Sigmoid colon (tissue), 3 donors: ENCODE data around the gene PHB1.
"Not testable (repeated sequence)": the region's sequence is repeated elsewhere in the genome, so short reads cannot be mapped to it uniquely, and the experiment has no call there.

Source experiments
- POLR2A ChIP-seq, 2 donors: fragments of 450-650 bp; IDR thresholded peaks; one replicate each; pipeline ENCODE4 v1.6.1; 2016; ENCODE audit warnings: antibody characterized with exemption in 2 of 2, mild to moderate bottlenecking in 2 of 2, moderate library complexity in 2 of 2
- TF ChIP-seq, protein P1 (sequence below), 4 experiments: fragments of 450-650 bp in 3 of 4; fragments of 200-600 bp in 1 of 4; IDR thresholded peaks; one replicate each; pipeline ENCODE4 v1.5.1; 2016 to 2019; ENCODE audit warnings: antibody characterized with exemption in 4 of 4, mild to moderate bottlenecking in 3 of 4, moderate library complexity in 2 of 4

DNA sequence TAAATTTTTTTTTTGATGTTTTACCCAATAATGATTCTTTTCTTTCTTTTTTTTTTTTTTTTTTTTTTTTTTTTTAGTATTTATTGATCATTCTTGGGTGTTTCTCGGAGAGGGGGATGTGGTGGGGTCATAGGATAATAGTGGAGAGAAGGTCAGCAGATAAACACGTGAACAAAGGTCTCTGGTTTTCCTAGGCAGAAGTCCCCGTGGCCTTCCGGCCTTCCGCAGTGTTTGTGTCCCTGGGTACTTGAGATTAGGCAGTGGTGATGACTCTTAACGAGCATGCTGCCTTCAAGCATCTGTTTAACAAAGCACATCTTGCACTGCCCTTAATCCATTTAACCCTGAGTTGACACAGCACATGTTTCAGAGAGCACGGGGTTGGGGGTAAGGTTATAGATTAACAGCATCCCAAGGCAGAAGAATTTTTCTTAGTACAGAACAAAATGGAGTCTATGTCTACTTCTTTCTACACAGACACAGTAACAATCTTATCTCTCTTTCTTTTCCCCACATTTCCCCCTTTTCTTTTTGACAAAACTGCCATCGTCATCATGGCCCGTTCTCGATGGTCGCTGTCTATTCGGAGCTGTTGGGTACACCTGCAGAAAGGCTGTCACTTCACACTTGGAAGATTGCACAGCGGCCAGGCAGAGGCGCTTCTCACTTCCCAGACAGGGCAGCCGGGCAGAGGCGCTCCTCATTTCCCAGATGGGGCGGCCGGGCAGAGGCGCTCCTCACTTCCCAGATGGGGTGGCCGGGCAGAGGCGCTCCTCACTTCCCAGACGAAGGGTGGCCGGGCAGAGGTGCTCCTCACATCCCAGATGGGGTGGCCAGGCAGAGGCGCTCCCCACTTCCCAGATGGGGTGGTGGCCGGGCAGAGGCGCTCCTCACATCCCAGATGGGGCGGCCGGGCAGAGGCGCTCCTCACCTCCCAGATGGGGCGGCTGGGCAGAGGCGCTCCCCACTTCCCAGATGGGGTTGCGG is 4.4 kb upstream of the PHB1 start:
- TF ChIP-seq, protein P1, sequence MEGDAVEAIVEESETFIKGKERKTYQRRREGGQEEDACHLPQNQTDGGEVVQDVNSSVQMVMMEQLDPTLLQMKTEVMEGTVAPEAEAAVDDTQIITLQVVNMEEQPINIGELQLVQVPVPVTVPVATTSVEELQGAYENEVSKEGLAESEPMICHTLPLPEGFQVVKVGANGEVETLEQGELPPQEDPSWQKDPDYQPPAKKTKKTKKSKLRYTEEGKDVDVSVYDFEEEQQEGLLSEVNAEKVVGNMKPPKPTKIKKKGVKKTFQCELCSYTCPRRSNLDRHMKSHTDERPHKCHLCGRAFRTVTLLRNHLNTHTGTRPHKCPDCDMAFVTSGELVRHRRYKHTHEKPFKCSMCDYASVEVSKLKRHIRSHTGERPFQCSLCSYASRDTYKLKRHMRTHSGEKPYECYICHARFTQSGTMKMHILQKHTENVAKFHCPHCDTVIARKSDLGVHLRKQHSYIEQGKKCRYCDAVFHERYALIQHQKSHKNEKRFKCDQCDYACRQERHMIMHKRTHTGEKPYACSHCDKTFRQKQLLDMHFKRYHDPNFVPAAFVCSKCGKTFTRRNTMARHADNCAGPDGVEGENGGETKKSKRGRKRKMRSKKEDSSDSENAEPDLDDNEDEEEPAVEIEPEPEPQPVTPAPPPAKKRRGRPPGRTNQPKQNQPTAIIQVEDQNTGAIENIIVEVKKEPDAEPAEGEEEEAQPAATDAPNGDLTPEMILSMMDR (IDR thresholded peaks at IDR 0.05) = not testable (repeated sequence)
- TF ChIP-seq POLR2A (IDR thresholded peaks at IDR 0.05) = not testable (repeated sequence)
